ENCODE measurements around the gene CDKN2AIP.

CDKN2AIP gene

GRCh38 chr4:183409483-183409882 lies 35.0 kb upstream of the CDKN2AIP start:
- no CpG with 5 or more reads among the region's 4 CpGs for WGBS (ENCODE audit: extremely low coverage, insufficient coverage, low lambda C conversion rate)
- H3K4me2 ChIP-seq (ENCODE audit: low read length): no peak overlapping the region
- H3K36me3 ChIP-seq (ENCODE audit: control insufficient read depth, insufficient read depth, low read length): no peaks in the 10 kb centered on the region
- H4K8ac ChIP-seq (ENCODE audit: low read depth, low read length): no peak overlapping the region
- H3K79me1 ChIP-seq (ENCODE audit: low read length): no peaks in the 10 kb centered on the region
- no peak overlapping the region for H3K27ac ChIP-seq (ENCODE audit: low read depth, low read length)
- H2BK15ac ChIP-seq (replicated peaks; ENCODE audit: low read depth): no peak overlapping the region
- no peak for DNase-seq
- no peak overlapping the region for H3K56ac ChIP-seq (ENCODE audit: low read length)
- H2BK120ac ChIP-seq (ENCODE audit: low read depth, low read length): no peak overlapping the region
- H3K27me3 ChIP-seq (ENCODE audit: insufficient read depth, low read length, poor library complexity): no peaks in the 10 kb centered on the region
- H3K79me2 ChIP-seq (ENCODE audit: control insufficient read depth, insufficient read depth, low read length): no peaks in the 10 kb centered on the region
- no peak overlapping the region for H3K23ac ChIP-seq (ENCODE audit: low read length)
- no peak overlapping the region for H3K4me3 ChIP-seq (ENCODE audit: low read length)
- H3K4me1 ChIP-seq (ENCODE audit: control insufficient read depth, low read depth, low read length): no peaks in the 10 kb centered on the region
- H3K18ac ChIP-seq (ENCODE audit: low read length): no peak overlapping the region
- no peak overlapping the region for H2AK5ac ChIP-seq (ENCODE audit: low read length)
- H3K9ac ChIP-seq (ENCODE audit: low read length): no peak overlapping the region
- H4K5ac ChIP-seq (ENCODE audit: low read length): no peak overlapping the region
- no peak overlapping the region for H3K4ac ChIP-seq (ENCODE audit: low read depth, low read length)
- no peak overlapping the region for H2BK5ac ChIP-seq (ENCODE audit: low read length)

DNA sequence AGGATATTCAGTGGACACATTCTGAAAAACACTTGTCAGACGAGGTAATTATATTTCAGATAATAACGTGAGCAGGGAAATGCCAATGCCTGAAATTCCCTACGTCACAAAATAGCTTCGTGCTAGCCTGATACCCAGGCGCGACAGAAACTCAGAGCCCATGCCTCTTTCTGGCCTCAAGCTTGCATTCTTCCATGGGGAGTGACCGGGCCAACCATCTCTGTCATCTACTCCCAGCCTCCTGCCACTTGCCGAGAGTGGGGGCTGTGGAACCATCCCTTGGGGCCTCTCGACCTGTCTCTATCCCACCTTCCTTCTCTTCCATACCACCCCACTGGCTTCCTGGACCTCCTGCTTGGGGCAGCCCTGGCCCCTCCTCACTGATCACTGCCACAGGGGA lies 34.5 kb upstream of the CDKN2AIP start:
- H3K79me2 ChIP-seq (ENCODE audit: control insufficient read depth, insufficient read depth, low read length): no peaks in the 10 kb centered on the region
- H3K79me1 ChIP-seq (ENCODE audit: low read length): no peaks in the 10 kb centered on the region
- no peak overlapping the region for H2BK5ac ChIP-seq (ENCODE audit: low read length)
- H3K9ac ChIP-seq (ENCODE audit: low read length): no peak overlapping the region
- no CpG with 5 or more reads among the region's 9 CpGs for WGBS (ENCODE audit: extremely low coverage, insufficient coverage, low lambda C conversion rate)
- H2AK5ac ChIP-seq (ENCODE audit: low read length): no peak overlapping the region
- H3K27me3 ChIP-seq (ENCODE audit: insufficient read depth, low read length, poor library complexity): no peaks in the 10 kb centered on the region
- no peak overlapping the region for H3K4ac ChIP-seq (ENCODE audit: low read depth, low read length)
- no peak overlapping the region for H3K4me3 ChIP-seq (ENCODE audit: low read length)
- H3K4me2 ChIP-seq (ENCODE audit: low read length): no peak overlapping the region
- H3K36me3 ChIP-seq (ENCODE audit: control insufficient read depth, insufficient read depth, low read length): no peaks in the 10 kb centered on the region
- no peak overlapping the region for H3K23ac ChIP-seq (ENCODE audit: low read length)
- no peak overlapping the region for H4K8ac ChIP-seq (ENCODE audit: low read depth, low read length)
- no peak overlapping the region for H3K18ac ChIP-seq (ENCODE audit: low read length)
- no peak overlapping the region for H3K56ac ChIP-seq (ENCODE audit: low read length)
- no peak overlapping the region for H4K5ac ChIP-seq (ENCODE audit: low read length)
- no peak overlapping the region for H2BK120ac ChIP-seq (ENCODE audit: low read depth, low read length)
- H2BK15ac ChIP-seq (replicated peaks; ENCODE audit: low read depth): no peak overlapping the region
- H3K4me1 ChIP-seq (ENCODE audit: control insufficient read depth, low read depth, low read length): no peaks in the 10 kb centered on the region
- DNase-seq: no peak
- no peak overlapping the region for H3K27ac ChIP-seq (ENCODE audit: low read depth, low read length)

DNA sequence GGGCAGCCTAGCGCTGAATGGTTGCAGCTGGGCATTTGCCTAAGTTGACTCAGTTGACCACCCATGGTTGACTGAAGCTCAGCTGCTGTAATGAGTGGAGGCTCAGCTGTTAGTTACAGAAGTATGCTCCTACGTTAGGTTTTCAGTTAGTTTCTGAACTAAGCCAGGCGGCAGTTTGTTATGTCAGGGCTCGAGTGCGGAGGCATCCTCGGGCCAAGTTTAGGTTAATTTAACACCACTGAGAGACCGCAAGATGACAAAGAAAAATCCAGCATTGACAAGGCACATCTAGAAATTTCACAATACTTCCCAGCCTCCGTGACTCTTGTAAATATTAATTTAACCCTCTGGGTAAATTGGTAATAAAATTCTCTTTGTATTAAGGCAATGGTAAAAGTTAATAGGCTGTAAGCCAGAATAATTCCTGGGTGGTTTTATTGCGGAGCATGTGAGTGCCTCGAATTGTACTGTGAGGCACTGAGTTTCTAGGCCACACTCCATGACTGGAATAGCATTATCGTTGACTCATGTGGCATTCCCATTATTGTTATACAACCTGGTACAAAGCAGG lies 33.1 kb upstream of the CDKN2AIP start:
- Histone ChIP-seq H3K9ac (ENCODE audit: low read length) (no peak overlapping the region), H2BK5ac (ENCODE audit: low read length) (no peak overlapping the region), H3K56ac (ENCODE audit: low read length) (no peak overlapping the region), H3K4me2 (ENCODE audit: low read length) (no peak overlapping the region), H3K27me3 (ENCODE audit: insufficient read depth, low read length, poor library complexity) (no peaks in the 10 kb centered on the region), H2BK15ac (replicated peaks; ENCODE audit: low read depth) (no peak overlapping the region), H3K18ac (ENCODE audit: low read length) (no peak overlapping the region), H3K36me3 (ENCODE audit: control insufficient read depth, insufficient read depth, low read length) (no peaks in the 10 kb centered on the region), H2AK5ac (ENCODE audit: low read length) (no peak overlapping the region), H3K4me3 (ENCODE audit: low read length) (no peak overlapping the region), H4K8ac (ENCODE audit: low read depth, low read length) (no peak overlapping the region), H3K27ac (ENCODE audit: low read depth, low read length) (no peak overlapping the region), H4K5ac (ENCODE audit: low read length) (no peak overlapping the region), H3K79me1 (ENCODE audit: low read length) (no peaks in the 10 kb centered on the region), H3K4me1 (ENCODE audit: control insufficient read depth, low read depth, low read length) (no peaks in the 10 kb centered on the region), H3K4ac (ENCODE audit: low read depth, low read length) (no peak overlapping the region), H3K79me2 (ENCODE audit: control insufficient read depth, insufficient read depth, low read length) (no peaks in the 10 kb centered on the region), H3K23ac (ENCODE audit: low read length) (no peak overlapping the region), H2BK120ac (ENCODE audit: low read depth, low read length) (no peak overlapping the region)
- DNase-seq: no peak
- WGBS (ENCODE audit: extremely low coverage, insufficient coverage, low lambda C conversion rate): no CpG with 5 or more reads among the region's 11 CpGs

GRCh38 chr4:183412821-183413220 lies 31.6 kb upstream of the CDKN2AIP start:
- no peak for DNase-seq
- Histone ChIP-seq H3K56ac (ENCODE audit: low read length) (no peak overlapping the region), H3K4me3 (ENCODE audit: low read length) (no peak overlapping the region), H2BK120ac (ENCODE audit: low read depth, low read length) (no peak overlapping the region), H3K9ac (ENCODE audit: low read length) (no peak overlapping the region), H3K27ac (ENCODE audit: low read depth, low read length) (no peak overlapping the region), H3K18ac (ENCODE audit: low read length) (no peak overlapping the region), H4K5ac (ENCODE audit: low read length) (no peak overlapping the region), H3K4ac (ENCODE audit: low read depth, low read length) (no peak overlapping the region), H2BK5ac (ENCODE audit: low read length) (no peak overlapping the region), H4K8ac (ENCODE audit: low read depth, low read length) (no peak overlapping the region), H3K27me3 (ENCODE audit: insufficient read depth, low read length, poor library complexity) (no peaks in the 10 kb centered on the region), H3K4me1 (ENCODE audit: control insufficient read depth, low read depth, low read length) (no peaks in the 10 kb centered on the region), H2AK5ac (ENCODE audit: low read length) (no peak overlapping the region), H3K4me2 (ENCODE audit: low read length) (no peak overlapping the region), H3K79me2 (ENCODE audit: control insufficient read depth, insufficient read depth, low read length) (no peaks in the 10 kb centered on the region), H3K79me1 (ENCODE audit: low read length) (no peaks in the 10 kb centered on the region), H3K23ac (ENCODE audit: low read length) (no peak overlapping the region), H2BK15ac (replicated peaks; ENCODE audit: low read depth) (no peak overlapping the region), H3K36me3 (ENCODE audit: control insufficient read depth, insufficient read depth, low read length) (no peaks in the 10 kb centered on the region)
- no CpG with 5 or more reads among the region's 11 CpGs for WGBS (ENCODE audit: extremely low coverage, insufficient coverage, low lambda C conversion rate)

- Histone ChIP-seq H2BK120ac (ENCODE audit: low read depth, low read length) (no peak overlapping the region), H4K5ac (ENCODE audit: low read length) (no peak overlapping the region), H2AK5ac (ENCODE audit: low read length) (no peak overlapping the region), H4K8ac (ENCODE audit: low read depth, low read length) (no peak overlapping the region), H3K4me1 (ENCODE audit: control insufficient read depth, low read depth, low read length) (no peaks in the 10 kb centered on the region), H3K18ac (ENCODE audit: low read length) (no peak overlapping the region), H3K23ac (ENCODE audit: low read length) (no peak overlapping the region), H3K9ac (ENCODE audit: low read length) (no peak overlapping the region), H2BK15ac (replicated peaks; ENCODE audit: low read depth) (no peak overlapping the region), H3K4me2 (ENCODE audit: low read length) (no peak overlapping the region), H3K56ac (ENCODE audit: low read length) (no peak overlapping the region), H3K79me2 (ENCODE audit: control insufficient read depth, insufficient read depth, low read length) (no peaks in the 10 kb centered on the region), H3K36me3 (ENCODE audit: control insufficient read depth, insufficient read depth, low read length) (no peaks in the 10 kb centered on the region), H3K4ac (ENCODE audit: low read depth, low read length) (no peak overlapping the region), H3K4me3 (ENCODE audit: low read length) (no peak overlapping the region), H3K79me1 (ENCODE audit: low read length) (no peaks in the 10 kb centered on the region), H2BK5ac (ENCODE audit: low read length) (no peak overlapping the region), H3K27me3 (ENCODE audit: insufficient read depth, low read length, poor library complexity) (no peaks in the 10 kb centered on the region), H3K27ac (ENCODE audit: low read depth, low read length) (no peak overlapping the region)
- no CpG with 5 or more reads among the region's 28 CpGs for WGBS (ENCODE audit: extremely low coverage, insufficient coverage, low lambda C conversion rate)
- DNase-seq: no peak
Observed at GRCh38 chr4:183413234-183414200, 30.9 kb upstream of the CDKN2AIP start.

Data from mesendoderm (in vitro differentiated cells).